ENCODE results near the gene STXBP5.

DNA sequence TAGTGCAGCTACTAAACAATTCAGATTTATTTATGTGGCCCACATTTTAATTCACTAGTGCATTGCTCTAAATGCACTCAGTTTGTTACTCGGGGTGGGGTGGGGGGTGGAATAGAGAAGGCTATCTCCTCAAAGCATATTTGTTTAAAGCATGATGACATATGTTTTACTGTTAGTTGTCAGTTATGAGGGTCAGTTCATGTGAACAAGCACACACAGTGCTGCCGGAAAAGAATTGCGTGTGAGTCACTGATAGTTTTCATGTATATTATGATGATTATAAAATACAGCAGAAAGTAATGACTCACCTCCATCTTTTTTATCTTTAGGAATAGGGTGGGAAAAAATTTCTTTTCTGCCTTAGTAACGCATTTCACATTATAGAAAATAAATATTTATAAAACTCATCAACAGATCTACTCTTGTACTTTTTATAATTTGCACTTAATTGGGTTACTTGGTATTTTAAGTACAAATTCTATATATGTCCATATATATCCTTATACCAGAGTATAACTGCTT is 42.2 kb upstream of the STXBP5 start:
- no peak for TF ChIP-seq POLR2AphosphoS5 (IDR thresholded peaks at IDR 0.05; ENCODE audit: borderline replicate concordance, low read depth, low read length)
- TF ChIP-seq EZH2 (IDR thresholded peaks at IDR 0.05), result no peak
- TF ChIP-seq FOXP2 (optimal IDR thresholded peaks at IDR 0.05; ENCODE audit: control extremely low read depth, extremely low read length, insufficient read depth), result no peak
